ENCODE results near the gene NAV2.

Gene NAV2

GRCh38 chr11:19808076-19808911 is 95.7 kb downstream of the NAV2 start:
- DNase-seq (ENCODE audit: extremely low read depth, low read depth) = no peak
- peak; percentile 27 for TF ChIP-seq CTCF (IDR thresholded peaks at IDR 0.05; ENCODE audit: low read depth, low read length)

DNA sequence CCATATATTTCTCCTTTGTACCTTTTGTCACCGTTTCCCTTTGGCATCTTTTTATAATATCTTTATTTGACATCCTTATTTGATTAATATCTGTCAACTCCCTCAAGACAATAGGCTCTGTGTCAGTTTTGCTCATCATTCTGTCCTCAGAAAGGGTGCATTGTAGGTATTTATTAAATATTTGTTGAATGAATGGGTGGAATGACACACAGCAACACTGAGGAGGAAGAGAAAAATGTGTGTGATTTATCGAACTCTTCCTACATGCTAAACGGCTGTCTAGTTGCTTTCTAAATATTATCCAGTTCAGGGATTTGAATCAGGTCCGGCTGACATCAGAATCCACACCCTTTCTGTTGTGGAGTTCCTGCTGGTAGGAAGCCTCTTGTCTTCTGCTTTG is 98.2 kb downstream of the NAV2 start:
- no peak for DNase-seq (ENCODE audit: extremely low read depth, low read depth)
- no peak for TF ChIP-seq CTCF (IDR thresholded peaks at IDR 0.05; ENCODE audit: low read depth, low read length)

DNA sequence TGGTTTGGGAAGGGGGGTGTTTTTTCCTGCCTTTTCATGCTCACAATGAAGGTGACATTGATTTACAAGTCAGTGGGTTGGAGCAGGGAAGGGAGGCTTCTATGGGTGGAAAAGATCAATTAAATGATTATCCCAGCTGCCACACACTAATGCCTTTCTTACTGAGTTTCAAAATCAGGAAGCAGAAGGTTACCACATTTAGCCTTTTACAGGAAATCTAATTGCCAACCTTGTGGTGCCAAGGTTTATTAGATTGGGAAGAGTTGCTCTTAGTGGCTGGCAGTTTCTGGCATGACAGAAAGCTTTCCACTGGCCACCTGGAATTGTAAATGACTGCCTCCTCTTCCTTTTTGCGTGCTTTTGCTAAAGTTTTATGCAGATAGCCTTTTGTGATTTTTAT is 98.7 kb downstream of the NAV2 start:
- DNase-seq (ENCODE audit: extremely low read depth, low read depth) = no peak
- TF ChIP-seq CTCF (IDR thresholded peaks at IDR 0.05; ENCODE audit: low read depth, low read length) = no peak

DNA sequence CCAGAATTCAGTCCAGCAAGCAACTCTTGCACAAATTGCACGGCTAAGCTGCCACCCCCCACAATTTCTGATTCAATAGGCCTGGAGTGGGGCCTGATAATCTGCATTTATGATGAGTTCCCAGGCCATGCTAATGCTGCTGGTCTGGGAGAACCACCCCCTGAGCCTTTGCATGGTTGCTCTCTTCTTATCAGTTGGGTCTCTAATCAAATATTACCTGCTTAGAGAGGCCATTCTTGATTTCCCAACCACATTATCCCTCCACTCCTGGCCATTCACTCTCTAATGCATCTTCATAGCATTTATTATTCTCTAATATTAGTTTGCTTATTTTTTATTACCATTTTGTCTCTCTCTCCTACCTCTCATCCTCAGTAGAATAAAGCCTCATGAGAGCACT is 99.5 kb downstream of the NAV2 start:
- TF ChIP-seq CTCF (IDR thresholded peaks at IDR 0.05; ENCODE audit: low read depth, low read length) = no peak

DNA sequence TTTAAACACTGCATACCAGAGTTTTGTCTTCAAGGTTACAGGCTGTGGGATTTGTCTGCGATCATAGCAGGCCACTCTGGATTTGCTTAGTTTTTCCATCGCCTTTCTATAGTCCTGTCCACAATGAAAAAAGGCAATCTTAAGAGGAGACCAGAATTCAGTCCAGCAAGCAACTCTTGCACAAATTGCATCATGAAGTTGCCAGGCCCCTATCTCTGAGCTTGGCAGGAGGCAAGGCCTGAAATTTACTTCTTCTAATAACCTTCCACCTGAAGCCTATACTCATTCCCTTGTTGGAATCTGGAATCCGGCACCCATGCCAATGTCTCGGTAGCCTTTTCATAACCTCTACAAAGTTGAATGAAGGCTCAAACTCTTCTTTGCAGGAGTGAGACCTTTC is 100.1 kb downstream of the NAV2 start:
- DNase-seq (ENCODE audit: extremely low read depth, low read depth) = no peak
- no peak for TF ChIP-seq CTCF (IDR thresholded peaks at IDR 0.05; ENCODE audit: low read depth, low read length)

More for the DNA sequence above, 99.5 kb downstream of the NAV2 start:
- DNase-seq (ENCODE audit: extremely low read depth, low read depth) = no peak

DNA sequence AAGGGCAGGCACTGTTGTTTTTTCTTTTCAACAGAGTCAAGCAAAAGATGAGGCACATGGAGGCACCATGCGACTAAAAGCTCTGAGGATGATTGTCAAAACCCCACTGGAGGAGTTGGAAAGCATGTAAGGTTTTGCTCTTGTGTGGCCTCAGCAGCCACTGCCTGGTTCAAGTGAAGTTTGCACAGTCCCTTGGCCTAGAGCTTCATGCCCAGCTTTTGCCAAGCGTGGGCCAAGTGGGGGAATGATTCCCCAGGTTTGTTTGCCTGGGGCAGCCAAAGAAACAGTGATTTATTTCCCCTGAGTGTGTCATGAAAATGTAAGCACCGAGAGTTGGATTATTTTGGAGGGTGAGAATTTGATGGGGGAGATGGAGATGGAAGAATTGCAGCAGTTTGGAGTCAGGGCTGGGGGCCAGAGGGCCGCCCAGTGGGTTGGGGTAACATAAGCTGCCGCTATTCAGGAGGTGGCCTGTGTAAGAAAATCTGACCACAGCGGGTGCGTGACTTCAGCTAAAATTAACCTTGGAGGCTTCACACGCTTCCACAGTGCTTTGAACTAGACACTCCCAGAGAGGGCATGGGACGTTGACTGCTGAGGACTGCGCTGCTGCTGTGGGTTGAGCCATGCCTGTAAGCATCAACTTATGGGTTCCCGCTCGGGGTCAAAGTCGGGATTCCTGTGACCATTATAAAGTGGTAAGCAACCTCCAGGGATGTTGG is 100.7 kb downstream of the NAV2 start:
- DNase-seq (ENCODE audit: extremely low read depth, low read depth) = no peak
- no peak for TF ChIP-seq CTCF (IDR thresholded peaks at IDR 0.05; ENCODE audit: low read depth, low read length)

DNA sequence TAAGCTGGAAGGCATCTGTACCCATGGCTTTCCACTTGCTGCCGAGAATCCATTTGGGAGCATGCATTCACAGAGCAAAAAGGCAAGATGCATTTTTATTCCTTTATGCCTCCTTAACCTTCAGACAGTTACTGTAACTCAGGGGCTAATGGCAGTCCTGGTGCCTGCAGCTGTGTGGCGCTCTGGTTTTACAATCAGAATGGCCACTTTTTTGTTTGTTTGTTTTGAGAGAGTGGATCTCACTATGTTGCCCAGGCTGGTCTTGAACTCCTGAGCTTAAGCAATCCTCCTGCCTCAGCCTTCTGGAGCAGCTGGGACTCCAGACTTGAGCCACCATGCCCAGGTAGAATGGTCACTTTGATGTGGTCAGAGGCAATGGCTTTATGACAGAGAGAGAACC is 101.8 kb downstream of the NAV2 start:
- DNase-seq (ENCODE audit: extremely low read depth, low read depth) = no peak
- TF ChIP-seq CTCF (IDR thresholded peaks at IDR 0.05; ENCODE audit: low read depth, low read length) = no peak; the same call in 1 of the 2 replicates

Data from AG09319 (cell line).